GM18951 (cell line): ENCODE results near the gene EHBP1L1.

Source experiments
- POLR2A ChIP-seq: IDR thresholded peaks from 4 replicates; pipeline ENCODE4 v1.6.1; 2011; ENCODE audit warnings: mild to moderate bottlenecking; ENCODE audit not compliant: insufficient read length, insufficient read depth; ENCODE audit errors: extremely low read depth
- in situ Hi-C: fragments of 300-500 bp; cut with MboI; formaldehyde crosslinking; loops from one replicate; pipeline ENCODE4 v1.12.0; 2022; ENCODE audit warnings: low sequenced_read_pairs, mixed read lengths, inconsistent platforms; ENCODE audit not compliant: unreplicated experiment

Gene EHBP1L1

DNA sequence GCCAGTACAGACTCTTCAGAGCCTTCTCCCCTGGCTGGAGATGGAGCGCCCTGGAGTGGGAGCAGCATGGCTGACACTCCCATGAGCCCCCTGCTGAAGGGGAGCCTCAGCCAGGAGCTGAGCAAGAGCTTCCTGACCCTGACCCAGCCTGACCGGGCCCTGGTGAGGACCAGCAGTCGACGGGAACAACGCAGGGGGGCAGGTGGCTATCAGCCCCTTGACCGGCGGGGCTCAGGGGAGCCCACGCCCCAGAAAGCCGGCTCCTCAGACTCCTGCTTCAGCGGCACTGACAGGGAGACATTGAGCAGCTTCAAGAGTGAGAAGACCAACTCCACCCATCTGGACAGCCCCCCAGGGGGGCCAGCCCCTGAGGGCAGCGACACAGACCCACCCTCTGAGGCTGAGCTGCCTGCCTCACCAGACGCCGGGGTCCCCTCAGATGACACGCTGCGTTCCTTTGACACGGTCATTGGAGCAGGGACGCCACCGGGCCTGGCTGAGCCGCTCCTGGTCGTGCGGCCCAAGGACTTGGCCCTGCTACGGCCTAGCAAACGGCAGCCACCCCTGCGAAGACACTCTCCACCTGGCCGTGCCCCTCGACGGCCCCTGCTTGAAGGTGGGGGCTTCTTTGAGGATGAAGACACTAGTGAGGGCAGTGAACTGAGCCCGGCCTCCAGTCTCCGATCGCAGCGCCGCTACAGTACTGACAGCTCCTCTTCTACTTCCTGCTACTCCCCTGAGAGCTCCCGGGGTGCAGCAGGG is 42.3 kb downstream of the EHBP1L1 start:
- TF ChIP-seq POLR2A, result no peak
- in situ Hi-C loops, result no loop called here

DNA sequence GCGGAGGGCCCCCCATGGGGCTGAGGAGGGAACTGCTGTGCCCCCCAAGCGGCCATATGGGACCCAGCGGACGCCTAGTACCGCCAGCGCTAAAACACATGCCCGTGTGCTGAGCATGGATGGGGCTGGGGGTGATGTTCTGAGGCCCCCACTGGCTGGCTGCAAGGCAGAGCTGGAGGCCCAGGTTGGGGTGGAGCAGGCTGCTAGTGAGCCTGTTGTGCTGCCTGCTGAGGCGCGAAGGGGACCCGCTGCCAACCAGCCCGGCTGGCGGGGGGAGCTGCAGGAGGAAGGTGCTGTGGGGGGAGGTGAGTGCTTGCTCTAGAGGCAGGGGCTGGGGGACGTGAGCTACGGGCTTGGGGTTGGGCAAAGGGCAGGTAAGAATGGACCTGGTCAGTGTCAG is 42.9 kb downstream of the EHBP1L1 start:
- in situ Hi-C loops, result no loop called here
- TF ChIP-seq POLR2A, result no peak

DNA sequence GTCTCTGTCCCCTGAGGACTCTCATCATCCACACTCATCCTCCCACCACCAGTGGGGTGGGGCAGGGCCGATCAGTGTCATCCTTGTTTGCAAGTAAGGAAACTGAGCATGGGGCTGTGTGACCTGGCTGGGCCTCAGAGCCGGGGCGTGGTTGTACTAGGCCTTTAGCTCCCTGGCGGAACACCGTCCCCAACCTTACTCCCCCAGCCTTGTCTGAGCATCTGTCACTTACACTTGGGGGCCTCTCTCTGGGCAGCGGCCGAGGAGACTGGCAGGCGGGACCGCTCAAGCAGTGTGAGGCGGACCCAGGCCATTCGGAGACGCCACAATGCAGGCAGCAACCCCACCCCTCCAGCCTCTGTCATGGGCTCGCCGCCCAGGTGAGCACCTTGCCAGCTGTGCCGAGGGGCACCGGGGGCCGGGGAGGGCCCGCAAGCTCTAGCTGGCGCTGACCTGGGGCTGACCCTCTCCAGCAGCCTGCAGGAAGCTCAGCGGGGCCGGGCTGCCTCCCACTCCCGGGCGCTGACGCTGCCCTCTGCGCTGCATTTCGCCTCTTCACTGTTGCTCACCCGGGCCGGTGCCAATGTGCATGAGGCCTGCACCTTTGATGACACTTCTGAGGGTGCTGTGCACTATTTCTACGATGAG is 43.6 kb downstream of the EHBP1L1 start:
- in situ Hi-C loops, result no loop called here
- TF ChIP-seq POLR2A, result no peak

DNA sequence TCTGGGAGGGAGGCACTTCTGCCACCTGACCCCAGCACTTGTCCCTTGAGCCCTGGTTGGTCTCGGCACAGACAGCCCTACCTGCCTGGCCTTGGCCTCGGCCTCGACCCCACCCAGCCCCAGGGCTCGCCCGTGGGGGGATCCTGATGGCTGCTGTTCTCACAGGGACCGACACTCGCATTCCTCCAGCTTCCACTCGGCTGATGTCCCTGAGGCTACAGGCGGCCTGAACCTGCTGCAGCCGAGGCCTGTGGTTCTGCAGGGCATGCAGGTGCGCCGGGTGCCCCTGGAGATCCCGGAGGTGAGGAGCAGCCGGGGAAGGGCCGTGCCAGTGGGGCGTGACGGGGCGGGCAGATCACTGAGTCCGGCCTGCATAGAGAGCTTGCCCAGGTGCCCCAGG is 44.8 kb downstream of the EHBP1L1 start:
- in situ Hi-C loops, result no loop called here
- TF ChIP-seq POLR2A, result no peak

DNA sequence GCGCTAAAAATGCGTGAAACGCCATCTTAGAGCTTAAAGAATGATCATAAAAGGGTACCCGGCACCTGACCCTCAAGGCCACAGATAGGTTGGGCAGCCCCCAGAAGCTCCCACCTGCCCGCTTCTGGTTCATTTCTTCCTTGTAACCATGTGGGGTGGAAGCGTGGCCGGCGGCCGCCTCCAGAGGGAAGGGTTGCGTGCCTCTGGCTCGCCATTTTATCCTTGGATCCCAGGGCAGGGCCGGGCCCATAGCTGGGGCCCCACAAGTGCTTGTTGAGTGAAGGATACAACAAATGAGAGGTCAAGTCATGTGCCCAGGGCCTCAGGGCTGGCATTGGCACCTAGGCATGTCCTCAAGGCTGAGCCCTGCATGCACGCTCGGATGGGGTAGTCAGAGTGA is 45.6 kb downstream of the EHBP1L1 start:
- no peak for TF ChIP-seq POLR2A
- in situ Hi-C loops, result no loop called here

DNA sequence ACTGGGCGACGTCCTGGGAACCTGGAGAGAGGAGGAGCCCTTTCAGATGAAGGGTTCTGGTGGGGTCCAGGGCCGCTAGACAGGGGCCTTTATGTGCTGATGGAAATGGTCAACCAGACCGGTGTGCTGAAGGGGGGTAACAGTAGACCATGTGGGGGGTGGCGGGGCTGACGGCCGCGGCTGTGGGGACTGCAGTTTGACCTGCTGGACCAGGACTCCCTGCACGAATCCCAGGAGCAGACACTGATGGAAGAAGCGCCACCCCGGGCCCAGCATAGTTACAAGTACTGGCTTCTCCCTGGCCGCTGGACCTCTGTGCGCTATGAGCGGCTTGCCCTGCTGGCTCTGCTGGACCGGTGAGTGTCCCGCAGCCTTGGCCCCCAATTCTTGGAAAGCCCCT is 46.2 kb downstream of the EHBP1L1 start:
- in situ Hi-C loops, result no loop called here

DNA sequence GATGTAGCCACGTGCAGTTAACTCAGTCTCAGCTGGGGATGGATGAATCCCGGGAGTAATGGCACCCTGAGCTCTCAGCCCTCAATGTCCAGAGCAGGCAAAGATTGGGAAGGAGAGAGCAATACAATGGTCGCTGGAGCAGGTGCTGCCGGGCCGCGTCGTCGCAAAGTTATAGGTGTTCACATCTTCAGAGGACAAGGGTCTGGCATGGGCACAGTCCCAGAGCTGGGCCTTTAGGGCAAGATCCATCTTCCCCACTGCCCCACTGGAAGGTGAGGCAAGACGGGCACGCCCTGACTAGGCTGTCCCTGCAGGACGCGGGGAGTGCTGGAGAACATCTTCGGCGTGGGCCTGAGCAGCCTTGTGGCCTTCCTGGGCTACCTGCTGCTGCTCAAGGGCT is 47.3 kb downstream of the EHBP1L1 start:
- no peak for TF ChIP-seq POLR2A
- in situ Hi-C loops, result no loop called here

More for the DNA sequence above, 46.2 kb downstream of the EHBP1L1 start:
- no peak for TF ChIP-seq POLR2A

DNA sequence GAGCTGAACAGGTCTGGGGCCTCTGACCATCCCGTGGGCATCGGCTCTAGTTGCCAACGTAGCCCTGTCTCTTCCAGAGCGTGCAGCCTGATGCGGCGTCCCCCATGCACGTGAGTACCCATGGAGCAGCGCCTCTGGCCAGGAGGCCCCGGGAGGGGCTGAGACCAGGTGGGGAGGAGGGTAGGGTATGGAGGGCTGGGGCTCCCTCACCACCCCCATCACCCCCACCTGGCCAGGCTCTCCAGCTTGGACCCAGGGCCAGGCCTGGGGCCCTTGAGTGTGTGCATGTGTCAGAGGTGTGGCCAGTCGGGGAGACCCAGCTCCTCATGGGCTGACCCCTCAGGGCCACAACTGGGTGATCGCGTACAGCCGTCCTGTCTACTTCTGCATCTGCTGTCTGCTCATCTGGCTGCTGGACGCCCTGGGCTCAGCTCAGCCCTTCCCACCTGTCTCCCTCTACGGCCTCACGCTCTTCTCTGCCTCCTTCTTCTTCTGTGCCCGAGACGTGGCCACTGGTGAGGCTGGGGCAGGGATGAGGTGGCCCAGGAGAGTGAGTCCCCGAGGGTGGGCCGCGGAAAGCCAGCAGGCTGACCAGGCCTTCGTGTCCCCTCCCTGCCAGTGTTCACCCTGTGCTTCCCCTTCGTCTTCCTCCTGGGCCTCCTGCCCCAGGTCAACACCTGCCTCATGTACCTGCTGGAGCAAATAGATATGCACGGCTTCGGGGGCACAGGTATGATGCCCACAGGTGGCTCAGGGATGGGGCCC is 48.2 kb downstream of the EHBP1L1 start:
- no peak for TF ChIP-seq POLR2A
- in situ Hi-C loops, result no loop called here

DNA sequence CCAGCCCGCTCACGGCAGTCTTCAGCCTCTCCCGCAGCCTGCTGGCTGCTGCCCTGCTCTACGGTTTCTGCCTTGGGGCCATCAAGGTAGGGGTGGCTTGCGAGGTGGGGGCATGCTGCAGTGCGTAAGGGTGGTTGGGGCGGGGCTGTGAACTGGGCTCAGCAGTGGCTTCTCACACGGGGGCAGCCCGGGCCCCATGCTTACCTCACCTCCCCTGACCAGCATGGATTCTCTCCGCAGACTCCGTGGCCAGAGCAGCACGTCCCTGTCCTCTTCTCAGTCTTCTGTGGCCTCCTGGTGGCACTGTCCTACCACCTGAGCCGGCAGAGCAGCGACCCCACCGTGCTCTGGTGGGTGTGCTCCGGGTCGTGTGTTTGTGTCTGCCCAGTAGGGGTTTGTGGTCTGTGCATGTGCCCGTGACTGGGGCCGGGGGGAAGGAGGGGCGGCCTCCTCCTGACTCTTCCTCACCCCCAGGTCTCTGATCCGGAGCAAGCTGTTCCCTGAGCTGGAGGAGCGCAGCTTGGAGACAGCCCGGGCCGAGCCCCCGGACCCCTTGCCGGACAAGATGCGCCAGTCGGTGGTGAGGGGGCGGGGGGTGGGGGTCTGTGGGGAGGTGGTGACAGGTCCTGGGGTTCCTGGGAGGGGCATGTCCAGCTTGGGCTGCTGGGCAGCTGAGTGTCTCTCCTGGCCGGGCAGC is 49.2 kb downstream of the EHBP1L1 start:
- no peak for TF ChIP-seq POLR2A
- in situ Hi-C loops, result no loop called here

DNA sequence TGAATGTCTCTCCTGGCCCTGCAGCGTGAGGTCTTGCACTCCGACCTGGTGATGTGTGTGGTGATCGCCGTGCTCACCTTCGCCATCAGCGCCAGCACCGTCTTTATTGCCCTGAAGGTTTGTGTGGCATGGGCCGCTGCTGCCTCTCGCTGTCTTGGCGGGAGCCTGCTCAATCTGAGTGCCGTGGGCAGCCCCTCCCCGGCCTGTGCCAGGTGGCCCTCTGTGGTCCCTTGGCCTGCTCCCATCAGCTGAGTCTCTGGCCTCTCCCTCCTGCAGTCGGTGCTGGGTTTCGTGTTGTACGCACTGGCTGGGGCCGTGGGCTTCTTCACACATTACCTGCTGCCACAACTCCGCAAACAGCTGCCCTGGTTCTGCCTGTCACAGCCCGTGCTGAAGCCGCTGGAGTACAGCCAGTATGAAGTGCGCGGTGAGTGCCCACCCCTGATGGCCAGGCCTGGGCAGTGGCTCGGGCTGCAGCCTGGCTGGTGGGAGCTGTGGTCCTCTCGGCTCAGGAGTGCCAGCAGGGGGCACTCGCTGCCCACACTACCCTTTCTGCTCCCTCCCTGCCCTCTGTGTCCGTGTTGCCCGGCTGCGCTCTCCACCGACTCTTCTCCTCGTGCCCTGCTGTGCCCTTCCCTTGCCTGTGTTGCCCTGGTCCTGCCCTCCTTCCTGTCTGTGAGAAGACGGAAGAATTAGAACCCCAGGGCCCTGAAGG is 49.9 kb downstream of the EHBP1L1 start:
- TF ChIP-seq POLR2A, result no peak
- in situ Hi-C loops, result no loop called here

DNA sequence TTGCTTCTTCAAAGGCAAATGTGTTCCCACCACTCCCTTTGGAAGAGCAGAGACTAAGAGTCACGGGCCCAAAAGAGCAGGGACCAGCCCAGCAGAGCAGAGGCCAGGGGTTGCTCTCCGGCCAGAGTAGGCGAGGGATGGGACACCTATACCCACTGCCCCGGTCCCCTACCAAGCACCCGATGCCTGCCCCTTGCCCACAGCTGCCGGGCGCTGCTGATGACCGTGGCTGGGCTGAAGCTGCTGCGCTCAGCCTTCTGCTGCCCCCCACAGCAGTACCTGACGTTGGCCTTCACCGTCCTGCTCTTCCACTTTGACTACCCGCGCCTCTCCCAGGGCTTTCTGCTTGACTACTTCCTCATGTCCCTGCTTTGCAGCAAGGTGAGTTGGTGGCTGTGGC is 51.3 kb downstream of the EHBP1L1 start:
- TF ChIP-seq POLR2A, result no peak
- in situ Hi-C loops, result no loop called here

DNA sequence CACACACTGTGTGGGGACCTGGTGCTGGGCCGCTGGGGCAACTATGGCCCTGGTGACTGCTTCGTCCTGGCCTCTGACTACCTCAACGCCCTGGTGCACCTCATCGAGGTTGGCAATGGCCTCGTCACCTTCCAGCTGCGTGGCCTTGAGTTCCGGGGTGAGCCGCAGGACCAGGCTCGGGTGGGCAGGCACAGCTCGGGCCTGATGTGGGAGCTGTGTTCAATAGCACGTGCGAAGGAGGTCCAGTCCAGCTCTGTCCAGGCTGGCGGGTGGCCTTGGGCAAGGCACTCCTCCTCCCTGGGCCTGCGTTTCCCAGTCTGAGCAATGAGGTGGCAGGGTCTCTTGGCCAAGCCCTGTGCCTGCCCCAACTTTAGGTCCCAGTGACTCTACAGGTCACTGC is 53.7 kb downstream of the EHBP1L1 start:
- no peak for TF ChIP-seq POLR2A
- in situ Hi-C loops, result no loop called here

DNA sequence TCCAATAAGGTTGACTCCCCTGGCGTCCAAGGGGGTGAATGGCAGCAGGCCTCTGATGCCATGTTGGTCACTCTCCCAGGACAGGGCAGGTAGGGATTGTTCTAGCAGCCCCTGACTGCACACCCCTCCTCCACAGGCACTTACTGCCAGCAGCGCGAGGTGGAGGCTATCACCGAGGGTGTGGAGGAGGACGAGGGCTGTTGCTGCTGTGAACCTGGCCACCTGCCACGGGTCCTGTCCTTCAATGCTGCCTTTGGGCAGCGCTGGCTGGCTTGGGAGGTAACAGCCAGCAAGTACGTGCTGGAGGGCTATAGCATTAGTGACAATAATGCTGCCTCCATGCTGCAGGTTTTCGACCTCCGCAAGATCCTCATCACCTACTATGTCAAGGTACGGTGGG is 54.4 kb downstream of the EHBP1L1 start:
- TF ChIP-seq POLR2A, result no peak

More for the DNA sequence above, 54.4 kb downstream of the EHBP1L1 start:
- in situ Hi-C loops, result no loop called here
